DLD1 (cell line): ENCODE results near the gene COMMD10.

Experiments used
- in situ Hi-C: cut with HindIII; loops from 2 replicates; pipeline ENCODE4 v1.10.0; 2017; ENCODE audit warnings: low sequenced_read_pairs

COMMD10 gene

GRCh38 chr5:116209166-116209565 lies 124.3 kb downstream of the COMMD10 start:
- in situ Hi-C loops, result no loop called here

DNA sequence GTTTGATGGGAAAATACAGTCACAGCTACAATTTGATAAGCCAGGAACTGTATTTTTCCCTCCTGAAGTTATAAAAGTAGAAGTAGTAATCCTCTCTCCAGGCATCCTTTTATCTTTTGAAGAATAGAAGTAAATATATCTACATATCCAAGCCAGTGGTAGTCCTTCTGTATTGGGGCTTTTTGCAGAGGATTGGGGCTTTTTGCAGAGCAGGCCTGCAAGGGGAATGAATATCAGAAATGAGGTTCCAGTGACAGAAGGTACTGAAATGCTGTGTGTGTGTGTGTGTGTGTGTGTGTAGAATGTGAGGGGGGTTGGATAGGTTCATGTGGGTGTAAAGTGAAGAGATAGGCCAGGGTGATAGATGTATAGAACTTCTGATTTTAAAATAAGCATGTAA lies 127.4 kb downstream of the COMMD10 start:
- in situ Hi-C loops, result no loop called here

DNA sequence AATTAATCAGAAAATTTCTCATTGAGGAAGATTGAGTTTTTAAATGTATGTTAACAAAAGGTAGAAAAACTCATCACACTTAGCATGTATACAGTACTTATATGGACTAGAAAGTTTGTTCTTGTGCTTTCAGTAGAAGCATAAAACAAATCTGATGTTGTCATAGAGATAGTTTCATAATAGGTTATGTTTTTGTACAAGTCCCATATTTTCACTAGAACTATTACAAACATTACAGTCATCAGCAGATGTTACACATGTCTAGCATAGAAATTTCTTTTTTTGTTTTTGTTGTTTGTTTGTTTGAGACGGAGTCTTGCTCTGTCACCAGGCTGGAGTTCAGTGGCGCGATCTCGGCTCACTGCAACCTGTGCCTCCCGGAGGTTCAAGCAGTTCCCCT lies 131.4 kb downstream of the COMMD10 start:
- in situ Hi-C loops, result no loop called here

DNA sequence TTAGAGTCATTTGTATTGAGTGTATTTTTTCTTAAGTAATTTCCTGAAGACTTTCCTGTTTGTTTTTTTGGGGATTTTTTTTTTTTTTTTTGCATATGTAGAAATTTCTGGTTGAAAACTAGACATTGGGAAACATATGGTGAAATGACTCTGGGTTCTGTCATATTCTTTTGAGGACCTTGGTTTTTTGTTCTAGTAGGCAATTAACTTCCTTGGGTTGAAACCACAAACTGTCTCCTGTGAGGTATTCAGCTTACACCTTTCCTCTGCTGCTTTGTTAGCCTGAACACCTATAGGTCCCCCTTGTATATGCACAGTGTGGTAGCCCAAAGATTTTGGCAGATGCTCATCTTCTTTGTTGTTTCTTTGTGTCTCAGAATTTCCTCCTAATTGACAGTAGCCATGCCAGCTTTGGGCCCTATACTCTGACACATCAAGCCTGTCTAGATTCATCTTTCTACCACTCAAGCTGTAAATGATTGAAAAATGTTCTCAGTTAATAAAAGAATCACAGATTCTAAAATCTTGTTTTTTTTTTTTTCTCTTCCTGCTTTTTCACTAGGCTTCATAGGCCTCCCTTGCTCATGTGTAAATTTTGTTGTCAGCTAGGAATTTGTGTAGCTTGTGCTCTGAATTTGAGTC lies 140.6 kb downstream of the COMMD10 start:
- in situ Hi-C loops, result no loop called here

GRCh38 chr5:116229131-116229689 lies 144.4 kb downstream of the COMMD10 start:
- in situ Hi-C loops, result no loop called here

DNA sequence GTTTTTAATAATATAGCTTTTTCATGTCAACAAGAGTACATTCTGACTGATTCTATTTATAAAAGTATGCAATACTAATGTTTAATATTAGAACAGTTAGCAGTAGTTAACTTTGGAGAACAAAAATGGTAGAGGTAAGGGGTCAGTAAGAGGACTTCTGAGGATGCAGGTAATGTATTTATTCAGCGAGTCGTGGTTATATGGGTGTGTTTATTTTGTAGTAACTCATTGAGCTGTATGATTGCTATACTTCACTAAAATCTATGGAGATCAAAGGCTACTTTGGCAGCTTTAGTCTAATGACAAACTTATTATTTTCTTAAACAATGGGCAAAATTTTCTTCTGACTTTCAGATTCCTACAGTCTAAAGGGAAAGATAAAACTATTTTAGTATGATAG lies 146.5 kb downstream of the COMMD10 start:
- in situ Hi-C loops, result no loop called here

DNA sequence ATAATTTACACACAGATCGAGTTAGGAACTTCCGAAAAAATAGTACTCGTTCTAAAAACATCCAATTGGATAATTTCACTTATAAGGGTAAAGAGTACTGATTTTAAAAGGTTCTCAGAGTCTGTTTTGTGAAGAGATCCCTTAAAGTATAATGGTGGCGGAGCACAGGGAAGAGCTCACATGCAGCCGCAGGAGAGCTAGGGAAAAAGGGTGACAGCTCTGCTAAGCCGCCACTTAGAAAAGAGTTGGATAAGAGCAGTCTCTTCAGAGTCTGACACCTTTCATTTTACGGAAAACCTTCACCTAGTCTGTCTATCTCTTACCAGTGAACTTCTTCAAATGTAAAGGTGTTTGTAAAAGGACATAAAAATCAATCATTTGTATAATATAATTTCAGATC lies 149.9 kb downstream of the COMMD10 start:
- in situ Hi-C loops, result no loop called here

- in situ Hi-C loops, result no loop called here
These were observed 153.2 kb downstream of the COMMD10 start for GRCh38 chr5:116237917-116238500.

DNA sequence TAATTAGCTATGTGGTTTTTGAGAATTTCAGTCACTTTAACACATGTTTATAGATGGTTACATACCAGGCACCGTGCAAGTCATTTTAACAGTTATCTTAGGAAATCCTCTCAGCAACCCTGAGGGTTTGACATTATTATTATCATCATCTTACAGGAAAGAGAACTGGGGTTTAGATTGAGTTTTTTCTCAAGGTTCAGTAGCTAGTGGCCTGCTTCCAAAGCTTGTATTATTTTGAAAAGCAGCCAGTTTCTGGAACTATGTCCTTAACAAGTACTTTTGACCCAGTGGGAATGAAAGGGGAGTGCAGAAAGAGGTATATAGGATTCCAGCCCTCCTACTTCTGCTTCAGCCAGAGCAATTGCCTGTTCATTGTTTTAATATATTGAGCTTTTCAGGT lies 157.5 kb downstream of the COMMD10 start:
- in situ Hi-C loops, result no loop called here

- in situ Hi-C loops, result no loop called here
These were observed 163.6 kb downstream of the COMMD10 start for GRCh38 chr5:116248432-116248831.

- in situ Hi-C loops, result no loop called here
These were observed 164.8 kb downstream of the COMMD10 start for GRCh38 chr5:116249648-116250047.

DNA sequence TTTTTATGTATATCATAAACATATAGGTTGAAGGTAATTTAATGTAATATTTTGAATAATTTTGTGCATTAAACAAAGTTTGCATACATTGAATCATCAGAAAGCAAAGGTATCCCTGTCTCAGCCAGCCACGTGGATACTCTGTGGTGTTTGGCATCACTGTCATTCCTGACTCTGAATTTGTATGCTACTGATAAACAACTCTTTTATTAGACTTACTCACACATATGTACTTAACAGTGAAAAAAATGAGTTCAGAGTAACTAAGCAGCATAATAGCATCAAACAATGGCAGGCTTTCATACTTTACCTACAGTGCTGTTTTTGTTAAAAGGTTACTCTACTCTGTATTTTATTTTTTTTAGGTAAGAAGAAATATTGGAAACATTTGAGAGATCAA lies 171.9 kb downstream of the COMMD10 start:
- in situ Hi-C loops, result no loop called here

DNA sequence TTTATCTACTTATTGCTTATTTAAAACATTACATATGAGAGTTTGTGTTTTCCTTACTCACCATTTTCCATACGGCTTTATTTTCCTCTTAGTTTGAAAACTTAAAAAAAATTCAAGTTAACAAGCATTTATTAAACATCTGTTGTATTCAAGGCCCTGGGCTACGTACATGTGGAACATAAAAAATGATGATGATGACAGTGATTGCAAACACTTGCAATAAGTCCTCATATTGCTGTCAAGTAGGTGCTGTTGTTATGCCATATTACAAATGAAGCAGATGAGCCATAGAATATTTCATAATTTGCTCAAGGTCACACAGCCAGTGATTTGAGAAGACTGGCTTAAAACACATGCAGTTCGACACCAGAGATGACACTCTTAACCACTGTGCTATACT lies 180.6 kb downstream of the COMMD10 start:
- in situ Hi-C loops, result no loop called here

GRCh38 chr5:116271446-116272025 lies 186.7 kb downstream of the COMMD10 start:
- in situ Hi-C loops, result no loop called here

DNA sequence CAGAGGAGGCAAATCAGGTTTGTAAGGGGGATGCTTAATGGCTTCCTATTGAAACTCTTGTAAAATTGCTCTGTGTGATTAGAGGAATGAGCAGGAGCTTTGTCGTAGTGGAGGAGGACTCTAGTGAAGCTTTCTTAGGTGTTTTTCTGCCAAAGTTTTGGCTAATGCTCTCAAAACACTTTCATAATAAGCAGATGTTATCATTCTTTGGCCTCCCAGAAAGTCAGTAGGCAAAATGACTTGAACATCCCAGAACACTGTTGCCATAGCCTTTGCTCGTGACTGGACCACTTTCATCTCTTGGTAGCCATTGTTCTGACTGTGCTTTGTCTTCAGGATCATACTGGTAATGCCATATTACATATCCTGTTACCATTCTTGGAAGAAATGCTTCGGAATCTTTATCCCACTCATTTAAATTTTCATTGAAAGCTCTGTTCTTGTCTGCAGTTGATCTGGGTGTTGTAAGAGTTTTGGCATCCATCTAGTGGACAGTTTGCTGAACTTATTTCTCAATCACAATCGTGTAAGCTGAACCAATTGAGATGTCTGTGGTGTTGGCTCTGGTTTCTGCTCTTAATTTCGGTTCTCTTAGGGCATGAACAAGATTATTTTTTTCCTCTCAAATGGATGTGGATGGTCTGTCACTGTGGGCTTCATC lies 187.6 kb downstream of the COMMD10 start:
- in situ Hi-C loops, result no loop called here

DNA sequence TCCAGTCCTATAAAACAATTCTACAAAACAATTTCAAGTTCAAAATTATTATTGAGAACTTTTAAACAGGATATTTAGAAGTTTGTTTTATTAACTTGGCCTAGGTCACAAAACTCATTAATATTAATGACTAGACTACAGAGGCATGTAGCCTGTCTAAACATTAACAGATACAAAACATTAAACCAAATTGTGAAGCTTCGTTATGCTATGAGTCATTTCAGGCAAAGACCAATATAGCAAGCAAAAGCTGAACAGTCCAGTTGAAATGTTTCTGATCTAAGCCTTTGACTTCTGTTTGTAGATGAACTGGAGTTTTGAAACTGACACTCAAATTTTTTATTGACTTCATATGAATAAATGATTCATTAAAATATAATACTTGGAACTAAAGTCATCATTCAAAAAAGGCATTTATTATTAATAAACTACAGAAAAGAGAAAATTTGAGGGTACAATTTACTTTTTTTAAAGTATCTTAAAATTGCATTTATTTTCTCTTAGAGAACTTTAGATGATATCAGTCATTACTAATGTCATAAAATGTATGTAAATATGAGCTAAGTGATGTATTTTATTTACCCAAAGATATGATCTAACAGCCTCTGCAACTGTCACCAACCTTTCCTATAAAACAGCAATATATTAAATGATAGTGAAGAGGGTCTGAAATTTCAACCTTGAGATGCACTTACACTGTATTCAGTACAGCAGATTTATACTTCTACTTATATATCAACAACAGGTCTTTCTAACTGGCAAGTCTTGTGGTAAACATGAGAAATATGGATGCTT lies 188.8 kb downstream of the COMMD10 start:
- in situ Hi-C loops, result no loop called here

DNA sequence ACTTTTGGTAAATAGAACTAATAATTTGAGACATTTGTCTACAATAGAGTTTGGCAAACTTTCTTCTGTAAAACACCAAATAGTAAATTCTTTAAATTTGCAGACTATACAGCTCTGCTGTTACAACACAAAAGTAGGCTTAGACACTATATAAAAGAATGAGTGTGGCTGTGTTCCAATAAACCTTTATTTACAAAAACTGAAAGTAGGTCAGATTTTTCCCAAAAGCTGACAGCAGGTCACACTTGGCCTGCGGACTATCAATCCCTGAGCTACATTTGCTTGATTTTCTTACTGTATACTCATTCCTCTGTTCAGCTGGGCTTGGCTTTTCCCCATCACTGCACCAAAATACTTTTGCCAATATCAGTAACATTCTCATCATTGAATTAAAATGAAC lies 189.4 kb downstream of the COMMD10 start:
- in situ Hi-C loops, result no loop called here

GRCh38 chr5:116275282-116275681 lies 190.5 kb downstream of the COMMD10 start:
- in situ Hi-C loops, result no loop called here

DNA sequence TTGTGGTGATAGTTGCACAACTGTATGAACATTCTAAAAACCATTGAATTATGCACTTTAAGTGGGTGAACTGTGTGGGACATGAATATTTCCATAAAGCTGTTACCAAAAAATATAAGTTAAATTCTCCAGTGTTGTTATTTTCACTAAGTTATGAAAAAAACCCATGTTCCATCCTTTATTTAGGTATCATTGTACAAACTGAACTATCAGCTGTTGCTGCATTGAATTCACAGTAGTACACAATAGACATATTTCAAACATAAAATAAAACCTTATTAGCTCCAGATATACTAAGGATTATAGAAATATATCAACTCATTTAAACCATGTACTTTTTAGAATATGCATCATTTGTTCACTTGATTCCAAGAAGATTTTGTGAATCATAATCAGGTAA lies 192.1 kb downstream of the COMMD10 start:
- in situ Hi-C loops, result no loop called here

- in situ Hi-C loops, result no loop called here
These were observed 195.5 kb downstream of the COMMD10 start for GRCh38 chr5:116280149-116280803.
